HCT116 (cell line): ENCODE measurements around the gene KRT73. TPM values are rescaled to one million over a fixed set of nuclear protein-coding genes. Genes with fewer than 3 reads are reported as not detected.

Source experiments
- ATAC-seq: fragments of 200-7000 bp; cut with Tn5 transposase; 2 replicates; pipeline ENCODE4 v1.9.1; 2020; ENCODE audit warnings: mild to moderate bottlenecking, moderate library complexity
- BruUV-seq: library from RNA; stranded (reverse); fragments of 400-500 nt; replicated peaks from 2 replicates; lab custom pipeline; 2021; lab: Mats Ljungman, UMichigan
- CTCF ChIA-PET: fragments of 300-600 bp; sonication (Branson Sonifier 250); formaldehyde crosslinking; loops from one replicate; lab custom pipeline; 2021; ENCODE audit warnings: antibody characterized with exemption; lab: Charles Lee
- POLR2A ChIA-PET: fragments of 300-600, 350-600 bp; sonication (Branson Sonifier 250); formaldehyde crosslinking; loops from one replicate; lab custom pipeline; 2021; ENCODE audit warnings: antibody characterized with exemption; lab: Charles Lee
- RAD21 ChIA-PET, 2 experiments: fragments of 300-600 bp; sonication (Branson Sonifier 250); formaldehyde crosslinking; loops; one replicate each; lab custom pipeline; 2023; ENCODE audit warnings: low total read pairs in 2 of 2; ENCODE audit not compliant: uncharacterized antibody in 2 of 2, unreplicated experiment in 2 of 2, low non-redundant PET in 1 of 2; lab: Charles Lee
- DNase-seq: peaks from one replicate; pipeline ENCODE4 v3.0.0-alpha.2; 2010; ENCODE audit warnings: low read depth, low spot score
- H2AFZ ChIP-seq: fragments of 200-600 bp; shearing (Covaris generic), sonication (generic); 2 replicates; pipeline ENCODE4 v1.6.1; 2017; ENCODE audit warnings: low read depth, mixed run types, mixed read lengths, antibody characterized with exemption, low read length; ENCODE audit not compliant: poor library complexity, severe bottlenecking
- H3K27ac ChIP-seq: 2 replicates; pipeline ENCODE4 v1.5.1; 2012; ENCODE audit warnings: low read depth, low read length
- H3K27me3 ChIP-seq: fragments of 200-600 bp; sonication (generic); 2 replicates; pipeline ENCODE4 v1.6.1; 2016; ENCODE audit warnings: mixed run types, low read length, mixed read lengths; ENCODE audit not compliant: insufficient read depth
- H3K36me3 ChIP-seq, 2 experiments: fragments of 200-500 bp in 1 of 2; fragments of 200-600 bp in 1 of 2; sonication (Bioruptor generic) in 1 of 2; sonication (generic) in 1 of 2; 2 replicates each; pipeline versions ENCODE4 v1.5.1 to v1.6.1; 2014 to 2016; ENCODE audit warnings: low read length in 2 of 2, inconsistent platforms in 1 of 2, mixed read lengths in 1 of 2, mixed run types in 1 of 2; ENCODE audit not compliant: insufficient read depth in 2 of 2, control insufficient read depth in 1 of 2
- H3K4me1 ChIP-seq, 2 experiments: fragments of 200-600 bp in 1 of 2; sonication (generic) in 1 of 2; 2 replicates each; pipeline versions ENCODE4 v1.5.1 to v1.6.1; 2012 to 2017; ENCODE audit warnings: low read length in 2 of 2, inconsistent platforms in 1 of 2, mild to moderate bottlenecking in 1 of 2, mixed read lengths in 1 of 2, mixed run types in 1 of 2, moderate library complexity in 1 of 2; ENCODE audit not compliant: insufficient read depth in 2 of 2, control insufficient read depth in 1 of 2
- H3K4me2 ChIP-seq: fragments of 200-600 bp; sonication (generic); 2 replicates; pipeline ENCODE4 v1.6.1; 2017; ENCODE audit warnings: mixed run types, low read length, mixed read lengths
- H3K4me3 ChIP-seq, 2 experiments: fragments of 200-600 bp in 1 of 2; sonication (generic) in 1 of 2; replicated peaks in 1 of 2; 2 replicates each; pipeline ENCODE4 v1.5.1; 2011 to 2016; ENCODE audit warnings: low read length in 2 of 2, control low read depth in 1 of 2, low read depth in 1 of 2, mild to moderate bottlenecking in 1 of 2, mixed read lengths in 1 of 2, mixed run types in 1 of 2
- H3K79me2 ChIP-seq: fragments of 200-600 bp; sonication (generic); 2 replicates; pipeline ENCODE4 v1.6.1; 2017; ENCODE audit warnings: mild to moderate bottlenecking, mixed run types, low read length, moderate library complexity, mixed read lengths; ENCODE audit not compliant: insufficient read depth
- H3K9ac ChIP-seq: fragments of 200-600 bp; sonication (generic); 2 replicates; pipeline ENCODE4 v1.6.1; 2016; ENCODE audit warnings: low read length, mixed read lengths
- H3K9me2 ChIP-seq: fragments of 200-600 bp; sonication (generic), shearing (Covaris generic); 2 replicates; pipeline ENCODE4 v1.6.1; 2017; ENCODE audit warnings: mixed run types, mild to moderate bottlenecking, moderate library complexity; ENCODE audit not compliant: insufficient read depth
- H3K9me3 ChIP-seq, 2 experiments: fragments of 200-500 bp in 1 of 2; fragments of 200-600 bp in 1 of 2; sonication (Bioruptor generic) in 1 of 2; sonication (generic) in 1 of 2; 2 replicates each; pipeline ENCODE4 v1.6.1; 2014 to 2017; ENCODE audit warnings: low read length in 2 of 2, mixed read lengths in 2 of 2, inconsistent platforms in 1 of 2, low read depth in 1 of 2, mild to moderate bottlenecking in 1 of 2, mixed run types in 1 of 2, moderate library complexity in 1 of 2; ENCODE audit not compliant: control insufficient read depth in 1 of 2, insufficient read depth in 1 of 2
- H4K20me1 ChIP-seq: fragments of 200-600 bp; sonication (generic), shearing (Covaris generic); 2 replicates; pipeline ENCODE4 v1.6.1; 2017; ENCODE audit warnings: mixed run types, mild to moderate bottlenecking, moderate library complexity; ENCODE audit not compliant: insufficient read depth
- ATF3 ChIP-seq: IDR thresholded peaks from 2 replicates; pipeline ENCODE4 v1.6.1; 2012
- CBX3 ChIP-seq: IDR thresholded peaks from 2 replicates; pipeline ENCODE4 v1.6.1; 2012; ENCODE audit warnings: low read depth
- ELF1 ChIP-seq: IDR thresholded peaks from 2 replicates; pipeline ENCODE4 v1.6.1; 2012; ENCODE audit warnings: low read depth, borderline replicate concordance
- EZH2 ChIP-seq: fragments of 200-600 bp; sonication (generic); IDR thresholded peaks from 2 replicates; pipeline ENCODE4 v1.6.1; 2017; ENCODE audit warnings: antibody characterized with exemption, mixed run types
- EZH2phosphoT487 ChIP-seq: fragments of 200-600 bp; IDR thresholded peaks from 2 replicates; pipeline ENCODE4 v1.6.1; 2018; ENCODE audit warnings: antibody characterized with exemption, borderline replicate concordance
- FOSL1 ChIP-seq: IDR thresholded peaks from 2 replicates; pipeline ENCODE4 v1.6.1; 2012; ENCODE audit warnings: low read depth
- POLR2A ChIP-seq: IDR thresholded peaks from 2 replicates; pipeline ENCODE4 v1.7.0; 2011; ENCODE audit warnings: borderline replicate concordance; ENCODE audit not compliant: insufficient read depth, insufficient read length; ENCODE audit errors: extremely low read depth
- POLR2AphosphoS5 ChIP-seq: IDR thresholded peaks from 2 replicates; pipeline ENCODE4 v1.6.1; 2011; ENCODE audit warnings: mild to moderate bottlenecking, low read depth, low read length, moderate library complexity
- SIN3A ChIP-seq: IDR thresholded peaks from 2 replicates; pipeline ENCODE4 v1.6.1; 2012; ENCODE audit warnings: low read depth
- SP1 ChIP-seq: IDR thresholded peaks from 2 replicates; pipeline ENCODE4 v1.6.1; 2012; ENCODE audit warnings: low read depth
- ZFX ChIP-seq: fragments of 450-650 bp; IDR thresholded peaks from 2 replicates; pipeline ENCODE4 v1.6.1; 2017
- intact Hi-C: fragments of 100-400 bp; cut with micrococcal nuclease; formaldehyde crosslinking; loops from 2 replicates; pipeline ENCODE4 v1.10.0; 2022
- total RNA-seq: library from RNA; stranded (reverse); gene quantifications from one replicate; pipeline ENCODE4 v1.2.1, GENCODE V29; 2021; ENCODE audit not compliant: unreplicated experiment
- TF ChIP-seq, protein P1 (sequence below): IDR thresholded peaks from 2 replicates; pipeline ENCODE4 v1.6.1; 2012
- TF ChIP-seq, protein P2 (sequence below): IDR thresholded peaks from 2 replicates; pipeline ENCODE4 v1.6.1; 2012; ENCODE audit warnings: low read depth
- TF ChIP-seq, protein P3 (sequence below), 3 experiments: fragments of 200-600 bp in 1 of 3; sonication (generic) in 1 of 3; IDR thresholded peaks in 2 of 3; conservative IDR thresholded peaks in 1 of 3; 2 replicates each; pipeline ENCODE4 v1.5.1; 2012 to 2017; ENCODE audit warnings: low read depth in 2 of 3, low read length in 2 of 3, antibody characterized with exemption in 1 of 3, borderline replicate concordance in 1 of 3, control low read depth in 1 of 3, mild to moderate bottlenecking in 1 of 3, mixed read lengths in 1 of 3, mixed run types in 1 of 3, moderate library complexity in 1 of 3; ENCODE audit not compliant: insufficient read depth in 1 of 3

KRT73 gene
- total RNA-seq, 1 experiment from 2014 or later = not detected

GRCh38 chr12:52578469-52578868, 39.9 kb downstream of the KRT73 start:
- H3K27ac ChIP-seq = no peak overlapping the region
- no peak overlapping the region for H3K4me3 ChIP-seq
- intact Hi-C loops = no loop called here
- ChIA-PET RAD21 (interaction anchor here in 1 of 2 experiments (0.6 kb wide), 1 partner anchor 412 kb away, joined by 3 read pairs; no protein-coding TSS in a partner anchor), CTCF (interaction anchor here (0.8 to 1.2 kb wide), 3 partner anchors 183 to 301 kb away, joined by 3 read pairs; no protein-coding TSS in a partner anchor), POLR2A (no interaction called here)
- peaks cover 0 to 40% of the 10 kb centered on the region in 2 experiments; a peak in 3 of 4 replicates for H3K4me1 ChIP-seq
- H4K20me1 ChIP-seq = no peaks in the 10 kb centered on the region
- ATAC-seq = no peak
- no peak overlapping the region for H3K9ac ChIP-seq
- no peak for TF ChIP-seq POLR2AphosphoS5
- TF ChIP-seq SP1 = no peak
- TF ChIP-seq CBX3 = no peak
- TF ChIP-seq ATF3 = no peak
- TF ChIP-seq ELF1 = no peak
- TF ChIP-seq POLR2A = no peak
- no peak for TF ChIP-seq SIN3A
- TF ChIP-seq, protein P1, sequence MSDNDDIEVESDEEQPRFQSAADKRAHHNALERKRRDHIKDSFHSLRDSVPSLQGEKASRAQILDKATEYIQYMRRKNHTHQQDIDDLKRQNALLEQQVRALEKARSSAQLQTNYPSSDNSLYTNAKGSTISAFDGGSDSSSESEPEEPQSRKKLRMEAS = no peak
- TF ChIP-seq FOSL1 = no peak
- TF ChIP-seq EZH2 = no peak
- TF ChIP-seq EZH2phosphoT487 = no peak
- TF ChIP-seq, protein P2, sequence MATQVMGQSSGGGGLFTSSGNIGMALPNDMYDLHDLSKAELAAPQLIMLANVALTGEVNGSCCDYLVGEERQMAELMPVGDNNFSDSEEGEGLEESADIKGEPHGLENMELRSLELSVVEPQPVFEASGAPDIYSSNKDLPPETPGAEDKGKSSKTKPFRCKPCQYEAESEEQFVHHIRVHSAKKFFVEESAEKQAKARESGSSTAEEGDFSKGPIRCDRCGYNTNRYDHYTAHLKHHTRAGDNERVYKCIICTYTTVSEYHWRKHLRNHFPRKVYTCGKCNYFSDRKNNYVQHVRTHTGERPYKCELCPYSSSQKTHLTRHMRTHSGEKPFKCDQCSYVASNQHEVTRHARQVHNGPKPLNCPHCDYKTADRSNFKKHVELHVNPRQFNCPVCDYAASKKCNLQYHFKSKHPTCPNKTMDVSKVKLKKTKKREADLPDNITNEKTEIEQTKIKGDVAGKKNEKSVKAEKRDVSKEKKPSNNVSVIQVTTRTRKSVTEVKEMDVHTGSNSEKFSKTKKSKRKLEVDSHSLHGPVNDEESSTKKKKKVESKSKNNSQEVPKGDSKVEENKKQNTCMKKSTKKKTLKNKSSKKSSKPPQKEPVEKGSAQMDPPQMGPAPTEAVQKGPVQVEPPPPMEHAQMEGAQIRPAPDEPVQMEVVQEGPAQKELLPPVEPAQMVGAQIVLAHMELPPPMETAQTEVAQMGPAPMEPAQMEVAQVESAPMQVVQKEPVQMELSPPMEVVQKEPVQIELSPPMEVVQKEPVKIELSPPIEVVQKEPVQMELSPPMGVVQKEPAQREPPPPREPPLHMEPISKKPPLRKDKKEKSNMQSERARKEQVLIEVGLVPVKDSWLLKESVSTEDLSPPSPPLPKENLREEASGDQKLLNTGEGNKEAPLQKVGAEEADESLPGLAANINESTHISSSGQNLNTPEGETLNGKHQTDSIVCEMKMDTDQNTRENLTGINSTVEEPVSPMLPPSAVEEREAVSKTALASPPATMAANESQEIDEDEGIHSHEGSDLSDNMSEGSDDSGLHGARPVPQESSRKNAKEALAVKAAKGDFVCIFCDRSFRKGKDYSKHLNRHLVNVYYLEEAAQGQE = no peak
- no peak for TF ChIP-seq ZFX
- TF ChIP-seq, protein P3, sequence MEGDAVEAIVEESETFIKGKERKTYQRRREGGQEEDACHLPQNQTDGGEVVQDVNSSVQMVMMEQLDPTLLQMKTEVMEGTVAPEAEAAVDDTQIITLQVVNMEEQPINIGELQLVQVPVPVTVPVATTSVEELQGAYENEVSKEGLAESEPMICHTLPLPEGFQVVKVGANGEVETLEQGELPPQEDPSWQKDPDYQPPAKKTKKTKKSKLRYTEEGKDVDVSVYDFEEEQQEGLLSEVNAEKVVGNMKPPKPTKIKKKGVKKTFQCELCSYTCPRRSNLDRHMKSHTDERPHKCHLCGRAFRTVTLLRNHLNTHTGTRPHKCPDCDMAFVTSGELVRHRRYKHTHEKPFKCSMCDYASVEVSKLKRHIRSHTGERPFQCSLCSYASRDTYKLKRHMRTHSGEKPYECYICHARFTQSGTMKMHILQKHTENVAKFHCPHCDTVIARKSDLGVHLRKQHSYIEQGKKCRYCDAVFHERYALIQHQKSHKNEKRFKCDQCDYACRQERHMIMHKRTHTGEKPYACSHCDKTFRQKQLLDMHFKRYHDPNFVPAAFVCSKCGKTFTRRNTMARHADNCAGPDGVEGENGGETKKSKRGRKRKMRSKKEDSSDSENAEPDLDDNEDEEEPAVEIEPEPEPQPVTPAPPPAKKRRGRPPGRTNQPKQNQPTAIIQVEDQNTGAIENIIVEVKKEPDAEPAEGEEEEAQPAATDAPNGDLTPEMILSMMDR (IDR thresholded peaks at IDR 0.05 in 2 of 3, conservative IDR thresholded peaks at IDR 0.05 in 1 of 3; ENCODE audit: borderline replicate concordance in 1 of 3, insufficient read depth in 1 of 3, low read depth in 2 of 3, low read length in 2 of 3) = no peak
- H3K4me2 ChIP-seq = no peak overlapping the region
- H3K36me3 ChIP-seq = no peaks in the 10 kb centered on the region
- no peak overlapping the region for H2AFZ ChIP-seq
- no peaks in the 10 kb centered on the region for H3K9me3 ChIP-seq
- no peaks in the 10 kb centered on the region for H3K9me2 ChIP-seq
- H3K27me3 ChIP-seq = no peaks in the 10 kb centered on the region
- DNase-seq = no peak
- H3K79me2 ChIP-seq = no peaks in the 10 kb centered on the region
- BruUV-seq = no TSS peak
